ENCODE data around the gene GGT6. TPM values are rescaled to one million over a fixed set of nuclear protein-coding genes. Genes with fewer than 3 reads are reported as not detected.
"Not testable (repeated sequence)": the region's sequence is repeated elsewhere in the genome, so short reads cannot be mapped to it uniquely, and the experiment has no call there.

The GGT6 gene
- total RNA-seq, 4 donors from 2014 or later, result 214 to 308 (median 283) TPM

DNA sequence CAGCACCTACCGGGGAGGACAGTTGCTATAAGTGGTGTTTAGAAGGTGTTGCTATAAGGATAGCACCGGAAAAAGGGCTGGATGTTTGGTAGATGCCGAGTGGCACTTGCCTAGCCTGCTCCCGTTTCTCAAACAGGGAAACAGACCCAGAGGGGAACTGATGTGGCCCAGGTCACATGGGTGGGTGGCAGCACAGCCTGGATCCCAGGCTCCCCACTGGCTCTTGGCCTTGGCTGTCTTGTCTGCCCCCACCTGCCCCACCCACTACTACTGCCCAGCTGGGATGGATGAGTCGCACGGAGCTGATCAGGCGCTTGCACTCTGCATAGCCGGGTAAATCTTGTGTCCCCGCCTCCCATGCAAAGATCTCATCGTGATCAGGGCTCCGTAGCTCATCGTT lies 31.2 kb upstream of the GGT6 start:
- H3K36me3 ChIP-seq, result no peaks in the 10 kb centered on the region
- H3K4me3 ChIP-seq, result no peak overlapping the region
- WGBS, 2 donors (ENCODE audit: low coverage in 1 of 2), result 61% methylated on average over 12 of the region's 12 CpGs; no CpG with 5 or more reads in 1 of the 2 donors
- H3K27me3 ChIP-seq, result no peaks in the 10 kb centered on the region
- TF ChIP-seq POLR2AphosphoS5 (IDR thresholded peaks at IDR 0.05) (no peak), POLR2A (IDR thresholded peaks at IDR 0.05) (no peak), EP300 (IDR thresholded peaks at IDR 0.05; ENCODE audit: low read depth) (no peak)
- TF ChIP-seq, protein P1, sequence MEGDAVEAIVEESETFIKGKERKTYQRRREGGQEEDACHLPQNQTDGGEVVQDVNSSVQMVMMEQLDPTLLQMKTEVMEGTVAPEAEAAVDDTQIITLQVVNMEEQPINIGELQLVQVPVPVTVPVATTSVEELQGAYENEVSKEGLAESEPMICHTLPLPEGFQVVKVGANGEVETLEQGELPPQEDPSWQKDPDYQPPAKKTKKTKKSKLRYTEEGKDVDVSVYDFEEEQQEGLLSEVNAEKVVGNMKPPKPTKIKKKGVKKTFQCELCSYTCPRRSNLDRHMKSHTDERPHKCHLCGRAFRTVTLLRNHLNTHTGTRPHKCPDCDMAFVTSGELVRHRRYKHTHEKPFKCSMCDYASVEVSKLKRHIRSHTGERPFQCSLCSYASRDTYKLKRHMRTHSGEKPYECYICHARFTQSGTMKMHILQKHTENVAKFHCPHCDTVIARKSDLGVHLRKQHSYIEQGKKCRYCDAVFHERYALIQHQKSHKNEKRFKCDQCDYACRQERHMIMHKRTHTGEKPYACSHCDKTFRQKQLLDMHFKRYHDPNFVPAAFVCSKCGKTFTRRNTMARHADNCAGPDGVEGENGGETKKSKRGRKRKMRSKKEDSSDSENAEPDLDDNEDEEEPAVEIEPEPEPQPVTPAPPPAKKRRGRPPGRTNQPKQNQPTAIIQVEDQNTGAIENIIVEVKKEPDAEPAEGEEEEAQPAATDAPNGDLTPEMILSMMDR (IDR thresholded peaks at IDR 0.05), result no peak
- peaks cover 0 to 6% (median 0%) of the 10 kb centered on the region in 4 donors for H3K4me1 ChIP-seq
- no peak for DNase-seq
- H3K9me3 ChIP-seq, result no peaks in the 10 kb centered on the region
- in situ Hi-C loops (cut with MboI; ENCODE audit: low pct_ligation_motif_present in 1 of 4, low pct_unique_long_range_greater_than_20kb in 1 of 4, low sequenced_read_pairs in 3 of 4) (no loop called here), intact Hi-C loops (cut with DNase I; ENCODE audit: low total_unique reads) (no loop called here)
- H3K27ac ChIP-seq, result no peak overlapping the region

DNA sequence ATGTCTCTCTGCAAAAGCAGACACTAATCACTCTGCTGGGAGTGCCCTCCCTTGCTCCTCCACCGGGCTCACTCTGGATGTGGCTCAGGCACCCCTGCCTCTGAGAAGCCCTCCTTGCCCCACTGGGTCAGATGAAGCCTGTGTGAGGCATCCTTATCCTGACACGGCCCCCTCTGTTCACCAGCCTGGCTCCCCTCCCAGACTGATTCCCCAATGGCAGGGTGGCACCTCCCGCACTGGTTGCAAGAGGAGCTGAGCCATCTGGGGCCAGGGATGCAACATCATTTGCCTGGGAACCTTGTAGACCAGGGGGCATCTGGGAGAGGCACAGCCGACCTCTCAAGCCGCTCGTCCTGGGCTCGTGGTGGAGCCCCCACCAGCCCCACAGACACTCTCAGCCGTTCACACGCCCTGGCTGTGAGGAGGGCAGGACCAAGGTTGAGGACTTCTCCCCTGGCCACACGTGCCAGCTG lies 30.6 kb upstream of the GGT6 start:
- in situ Hi-C loops (cut with MboI; ENCODE audit: low pct_ligation_motif_present in 1 of 4, low pct_unique_long_range_greater_than_20kb in 1 of 4, low sequenced_read_pairs in 3 of 4) (no loop called here), intact Hi-C loops (cut with DNase I; ENCODE audit: low total_unique reads) (no loop called here)
- Histone ChIP-seq H3K4me3 (no peak overlapping the region), H3K9me3 (no peaks in the 10 kb centered on the region), H3K27me3 (no peaks in the 10 kb centered on the region), H3K4me1 (peaks cover 0 to 6% (median 0%) of the 10 kb centered on the region in 4 donors), H3K27ac (no peak overlapping the region), H3K36me3 (no peaks in the 10 kb centered on the region)
- TF ChIP-seq POLR2A (IDR thresholded peaks at IDR 0.05) (no peak), POLR2AphosphoS5 (IDR thresholded peaks at IDR 0.05) (no peak), EP300 (IDR thresholded peaks at IDR 0.05; ENCODE audit: low read depth) (no peak)
- TF ChIP-seq, protein P1 (IDR thresholded peaks at IDR 0.05), result no peak
- DNase-seq, result no peak
- 69% methylated on average over 10 of the region's 10 CpGs; no CpG with 5 or more reads in 1 of the 2 donors for WGBS, 2 donors (ENCODE audit: low coverage in 1 of 2)

DNA sequence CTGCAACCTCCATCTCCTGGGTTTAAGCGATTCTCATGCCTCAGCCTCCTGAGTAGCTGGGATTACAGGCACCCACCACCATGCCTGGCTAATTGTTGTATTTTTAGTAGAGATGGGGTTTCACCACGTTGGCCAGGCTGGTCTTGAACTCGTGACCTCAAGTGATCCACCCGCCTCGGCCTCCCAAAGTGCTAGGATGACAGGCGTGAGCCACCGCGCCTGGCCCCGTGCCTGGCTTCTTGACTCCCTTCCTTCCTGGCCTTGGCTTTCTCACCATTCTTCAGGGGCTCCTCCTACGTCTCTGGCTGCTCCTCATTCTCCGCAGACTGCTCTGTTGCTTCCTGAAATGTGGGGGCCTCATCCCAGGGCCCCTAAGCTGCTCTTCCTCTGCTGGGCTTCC lies 29.7 kb upstream of the GGT6 start:
- H3K9me3 ChIP-seq; intact Hi-C loops (cut with DNase I; ENCODE audit: low total_unique reads); H3K27me3 ChIP-seq; H3K36me3 ChIP-seq; H3K4me3 ChIP-seq; in situ Hi-C loops (cut with MboI; ENCODE audit: low pct_ligation_motif_present in 1 of 4, low pct_unique_long_range_greater_than_20kb in 1 of 4, low sequenced_read_pairs in 3 of 4); DNase-seq; H3K4me1 ChIP-seq; H3K27ac ChIP-seq: not testable (repeated sequence)
- 79% methylated on average over 11 of the region's 11 CpGs; no CpG with 5 or more reads in 1 of the 2 donors for WGBS, 2 donors (ENCODE audit: low coverage in 1 of 2)

DNA sequence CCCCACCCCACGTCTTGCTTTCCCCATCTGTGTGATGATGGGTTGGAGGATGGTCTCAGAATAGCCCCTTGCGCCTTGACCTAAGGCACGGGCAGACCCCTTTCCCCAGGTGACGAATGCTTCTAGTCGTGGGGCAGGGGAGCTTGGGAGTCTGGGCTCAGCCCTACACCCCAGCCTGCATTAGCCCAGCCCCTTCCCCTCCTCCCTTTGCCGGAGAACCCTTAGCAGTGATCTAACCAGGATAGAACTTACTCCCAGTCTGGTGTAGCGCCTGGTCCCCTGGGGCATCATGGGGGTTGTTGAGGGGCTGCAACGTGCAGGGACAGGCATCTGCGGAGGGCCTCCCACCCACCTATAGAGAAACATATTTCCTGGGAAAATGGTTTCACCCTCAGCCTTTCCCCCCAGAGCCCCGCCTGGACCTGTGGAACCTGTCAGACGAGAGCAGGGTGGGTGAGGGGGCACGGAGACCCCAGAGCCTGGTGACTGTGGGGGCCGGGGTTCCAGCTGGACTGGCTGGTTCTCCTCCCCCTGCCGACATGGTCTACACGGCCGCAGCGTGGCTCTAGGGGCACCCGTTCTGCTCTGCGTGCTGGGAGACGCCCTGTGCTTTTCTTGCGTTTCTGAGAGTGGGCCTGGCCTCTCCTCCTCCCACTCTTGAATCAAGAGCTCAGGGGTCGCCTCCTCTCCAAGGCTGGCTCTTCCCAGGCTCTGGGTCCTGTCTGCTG lies 28.7 kb upstream of the GGT6 start:
- H3K36me3 ChIP-seq, result no peaks in the 10 kb centered on the region
- H3K9me3 ChIP-seq, result no peaks in the 10 kb centered on the region
- no peak overlapping the region for H3K27ac ChIP-seq
- TF ChIP-seq POLR2A (IDR thresholded peaks at IDR 0.05) (no peak), POLR2AphosphoS5 (IDR thresholded peaks at IDR 0.05) (no peak), EP300 (IDR thresholded peaks at IDR 0.05; ENCODE audit: low read depth) (no peak)
- TF ChIP-seq, protein P1 (IDR thresholded peaks at IDR 0.05), result no peak
- intact Hi-C loops (cut with DNase I; ENCODE audit: low total_unique reads) (no loop called here), in situ Hi-C loops (cut with MboI; ENCODE audit: low pct_ligation_motif_present in 1 of 4, low pct_unique_long_range_greater_than_20kb in 1 of 4, low sequenced_read_pairs in 3 of 4) (no loop called here)
- 80 to 100% methylated on average over 1 to 18 of the region's 22 CpGs for WGBS, 2 donors (ENCODE audit: low coverage in 1 of 2)
- no peak overlapping the region for H3K4me3 ChIP-seq
- peaks cover 19% of the 10 kb centered on the region for H3K27me3 ChIP-seq
- H3K4me1 ChIP-seq, result peaks cover 0 to 12% (median 8%) of the 10 kb centered on the region in 4 donors
- DNase-seq, result no peak
